HAP-1 (cell line): ENCODE results near the gene RBM12.

Experiments
- DNase-seq, 2 experiments: peaks; one replicate each; pipeline ENCODE4 v3.0.0-alpha.2; 2016 to 2020; ENCODE audit warnings: low spot score in 2 of 2
- H3K27me3 ChIP-seq: fragments of 250-450 bp; sonication (Bioruptor Pico); 2 replicates; pipeline ENCODE4 v1.5.1; 2020; ENCODE audit warnings: low read depth, mild to moderate bottlenecking, moderate library complexity
- H3K36me3 ChIP-seq: fragments of 250-450 bp; sonication (Bioruptor Pico); replicated peaks from 2 replicates; pipeline ENCODE4 v1.5.1; 2020; ENCODE audit warnings: mild to moderate bottlenecking
- H3K4me1 ChIP-seq: fragments of 250-450 bp; sonication (Bioruptor Pico); 2 replicates; pipeline ENCODE4 v1.5.1; 2020; ENCODE audit warnings: mild to moderate bottlenecking
- H3K4me3 ChIP-seq: fragments of 250-450 bp; sonication (Bioruptor Pico); 2 replicates; pipeline ENCODE4 v1.5.1; 2020; ENCODE audit warnings: mild to moderate bottlenecking, moderate library complexity
- H3K9me3 ChIP-seq: fragments of 250-450 bp; sonication (Bioruptor Pico); 2 replicates; pipeline ENCODE4 v1.5.1; 2020; ENCODE audit warnings: mild to moderate bottlenecking, moderate library complexity
- in situ Hi-C: fragments of 300-500 bp; cut with MboI; formaldehyde crosslinking; loops from 3 replicates; pipeline ENCODE4 v1.14.3; 2020; ENCODE audit warnings: low sequenced_read_pairs, inconsistent platforms, mixed read lengths

RBM12 gene

GRCh38 chr20:35653893-35654292, 10.8 kb downstream of the RBM12 start:
- in situ Hi-C loops: no loop called here
- DNase-seq: no peak
- Histone ChIP-seq H3K27me3 (no peaks in the 10 kb centered on the region), H3K9me3 (no peaks in the 10 kb centered on the region), H3K4me3 (no peak overlapping the region), H3K36me3 (peaks cover 58% of the 10 kb centered on the region), H3K4me1 (peaks cover 2% of the 10 kb centered on the region; the same call in 1 of the 2 replicates)

GRCh38 chr20:35653430-35653734, 11.3 kb downstream of the RBM12 start:
- no peak overlapping the region for H3K4me3 ChIP-seq
- peaks cover 2% of the 10 kb centered on the region; the same call in 1 of the 2 replicates for H3K4me1 ChIP-seq
- no peaks in the 10 kb centered on the region for H3K9me3 ChIP-seq
- in situ Hi-C loops: no loop called here
- peaks cover 58% of the 10 kb centered on the region for H3K36me3 ChIP-seq
- no peak for DNase-seq
- no peaks in the 10 kb centered on the region for H3K27me3 ChIP-seq

DNA sequence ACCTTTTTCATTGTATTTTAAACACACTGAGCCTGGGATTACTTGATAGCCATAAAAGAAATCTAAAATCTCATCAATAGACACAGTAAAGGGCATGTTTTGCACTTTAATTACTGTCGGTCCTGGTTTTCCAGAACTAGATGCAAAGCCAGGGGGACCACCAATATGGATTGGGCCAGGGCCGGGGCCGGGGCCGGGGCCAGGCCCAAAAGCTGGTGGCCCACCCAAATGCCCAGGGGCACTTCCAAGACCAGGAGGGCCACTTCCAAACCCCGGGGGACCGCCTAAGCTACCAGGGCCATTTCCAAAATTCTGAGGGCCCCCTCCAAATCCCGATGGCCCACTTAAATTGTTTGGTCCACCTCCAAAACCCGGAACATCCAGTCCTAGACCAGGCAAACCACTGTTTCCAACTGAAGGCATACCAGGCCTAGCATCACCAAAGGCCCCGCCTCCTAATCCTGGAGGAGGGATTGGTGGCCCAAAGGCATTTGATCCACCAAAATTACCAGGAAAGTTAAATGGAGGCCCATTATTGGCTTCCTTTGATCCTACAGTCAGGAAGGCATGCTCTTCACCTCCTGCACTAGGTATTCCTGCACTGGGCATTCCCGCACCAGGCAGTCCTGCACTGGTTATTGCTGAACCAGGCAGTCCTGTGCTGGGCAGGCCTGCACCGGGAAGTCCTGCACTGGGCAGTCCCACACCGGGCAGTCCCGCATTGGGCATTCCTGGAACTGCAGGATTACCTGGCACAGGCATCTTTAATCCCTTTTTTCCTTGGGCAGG, 11.9 kb downstream of the RBM12 start:
- H3K4me1 ChIP-seq: peaks cover 2% of the 10 kb centered on the region; the same call in 1 of the 2 replicates
- peaks cover 58% of the 10 kb centered on the region for H3K36me3 ChIP-seq
- no peak overlapping the region for H3K4me3 ChIP-seq
- no peak for DNase-seq
- H3K27me3 ChIP-seq: no peaks in the 10 kb centered on the region
- no peaks in the 10 kb centered on the region for H3K9me3 ChIP-seq
- in situ Hi-C loops: no loop called here

- in situ Hi-C loops: no loop called here
- H3K4me1 ChIP-seq: peaks cover 2% of the 10 kb centered on the region; the same call in 1 of the 2 replicates
- no peak for DNase-seq
- no peak overlapping the region for H3K4me3 ChIP-seq
- H3K9me3 ChIP-seq: no peaks in the 10 kb centered on the region
- peaks cover 53% of the 10 kb centered on the region for H3K36me3 ChIP-seq
- H3K27me3 ChIP-seq: no peaks in the 10 kb centered on the region
Observed at GRCh38 chr20:35651958-35652357, 12.7 kb downstream of the RBM12 start.

DNA sequence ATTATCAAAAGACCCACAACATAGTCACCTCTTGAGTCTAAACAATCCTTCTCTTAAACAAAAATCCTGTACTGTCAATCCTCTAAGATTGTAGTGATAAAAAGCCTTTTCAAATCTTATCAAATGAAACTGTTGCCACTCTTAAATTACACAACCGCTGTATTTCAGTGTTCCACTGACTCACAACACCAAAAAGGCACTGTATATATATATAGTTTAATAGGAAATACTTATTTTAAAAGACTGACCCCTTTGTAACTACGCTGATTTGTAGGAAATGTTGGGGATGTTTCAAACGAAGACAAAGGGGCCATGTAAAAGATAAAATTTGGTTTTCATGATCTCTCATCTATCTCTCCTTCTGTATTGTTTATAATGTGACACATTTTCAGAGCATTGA, 14.1 kb downstream of the RBM12 start:
- in situ Hi-C loops: no loop called here
- Histone ChIP-seq H3K4me3 (no peak overlapping the region), H3K9me3 (no peaks in the 10 kb centered on the region), H3K27me3 (no peaks in the 10 kb centered on the region), H3K36me3 (peaks cover 43% of the 10 kb centered on the region), H3K4me1 (peaks cover 2% of the 10 kb centered on the region; the same call in 1 of the 2 replicates)
- no peak for DNase-seq

DNA sequence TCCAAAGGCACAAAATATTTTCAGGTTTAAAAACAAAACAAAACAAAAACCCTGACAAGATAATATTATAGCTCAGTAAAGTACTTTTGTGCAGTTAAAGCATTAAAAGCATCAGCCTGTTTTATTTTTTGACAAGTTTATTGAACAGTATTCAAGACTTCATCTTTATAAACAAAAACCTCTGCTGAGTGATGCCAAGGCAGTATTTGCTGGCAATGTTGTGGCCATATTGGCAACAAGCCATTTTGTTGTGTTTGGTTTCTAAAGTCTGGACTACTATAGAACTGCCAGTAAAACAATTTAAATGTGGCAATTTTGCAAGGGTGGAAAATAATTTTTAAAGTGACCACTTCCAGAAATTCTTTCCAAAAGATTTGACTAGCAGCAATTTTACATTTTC, 15.9 kb downstream of the RBM12 start:
- peaks cover 25% of the 10 kb centered on the region for H3K36me3 ChIP-seq
- H3K27me3 ChIP-seq: no peaks in the 10 kb centered on the region
- peaks cover 2% of the 10 kb centered on the region; the same call in 1 of the 2 replicates for H3K4me1 ChIP-seq
- H3K4me3 ChIP-seq: no peak overlapping the region
- in situ Hi-C loops: no loop called here
- no peaks in the 10 kb centered on the region for H3K9me3 ChIP-seq
- no peak for DNase-seq

DNA sequence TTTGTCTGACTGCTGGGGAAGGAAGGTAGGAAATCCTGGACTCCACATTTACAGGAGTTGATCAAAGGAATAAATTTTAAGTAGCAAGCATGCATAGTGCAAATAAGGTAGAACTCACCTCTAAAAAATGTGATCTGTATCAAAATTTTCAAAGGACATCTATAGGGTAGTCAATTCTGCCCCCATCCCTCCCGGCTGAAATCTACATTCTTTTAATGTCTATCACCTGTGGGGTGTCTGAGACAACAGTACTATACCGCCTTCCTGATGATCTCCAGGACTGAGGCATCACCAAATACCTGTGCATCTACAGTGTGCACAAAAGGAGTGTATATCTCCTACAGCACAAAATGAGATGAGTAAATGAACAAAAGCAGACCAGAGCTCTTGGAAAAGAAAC, 19.9 kb downstream of the RBM12 start:
- Histone ChIP-seq H3K4me3 (no peak overlapping the region), H3K36me3 (0 out of 2 replicates have a peak, but pooled peaks cover 3% of the 10 kb centered on the region), H3K27me3 (no peaks in the 10 kb centered on the region), H3K9me3 (no peaks in the 10 kb centered on the region), H3K4me1 (peaks cover under 1% of the 10 kb centered on the region)
- DNase-seq: no peak
- in situ Hi-C loops: no loop called here

DNA sequence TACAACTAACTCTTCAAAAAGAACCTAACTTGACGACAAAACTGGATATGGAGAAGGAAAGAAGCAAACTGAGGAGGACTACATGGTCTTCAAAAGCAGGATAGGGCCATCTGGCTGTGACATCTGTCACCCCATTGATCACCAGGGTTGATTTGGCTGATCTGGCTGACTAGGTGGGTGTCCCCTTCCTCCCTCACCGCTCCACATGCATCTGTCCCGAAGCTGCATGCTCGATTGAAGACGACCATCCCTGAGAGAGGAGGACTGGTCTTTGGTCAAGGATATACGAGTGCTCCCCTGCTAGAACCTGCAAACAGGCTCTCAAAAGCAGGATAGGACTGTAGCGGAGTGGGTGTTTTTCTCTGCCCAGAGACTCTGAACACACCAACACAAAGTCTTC, 21.7 kb downstream of the RBM12 start:
- in situ Hi-C loops: no loop called here

GRCh38 chr20:35641743-35642142, 23.0 kb downstream of the RBM12 start:
- DNase-seq: no peak
- Histone ChIP-seq H3K36me3 (no peaks in the 10 kb centered on the region), H3K4me1 (peaks cover 15% of the 10 kb centered on the region), H3K27me3 (no peaks in the 10 kb centered on the region), H3K9me3 (no peaks in the 10 kb centered on the region), H3K4me3 (no peak overlapping the region)
- in situ Hi-C loops: no loop called here

More for the DNA sequence above, 21.7 kb downstream of the RBM12 start:
- DNase-seq: no peak
- peaks cover 15% of the 10 kb centered on the region for H3K4me1 ChIP-seq
- H3K9me3 ChIP-seq: no peaks in the 10 kb centered on the region
- no peaks in the 10 kb centered on the region for H3K27me3 ChIP-seq
- H3K4me3 ChIP-seq: no peak overlapping the region
- no peaks in the 10 kb centered on the region for H3K36me3 ChIP-seq

- H3K36me3 ChIP-seq: no peaks in the 10 kb centered on the region
- no peaks in the 10 kb centered on the region for H3K27me3 ChIP-seq
- in situ Hi-C loops: no loop called here
- peaks cover 15% of the 10 kb centered on the region for H3K4me1 ChIP-seq
- H3K4me3 ChIP-seq: no peak overlapping the region
- DNase-seq: no peak
- H3K9me3 ChIP-seq: no peaks in the 10 kb centered on the region
Observed at GRCh38 chr20:35640724-35641123, 24.0 kb downstream of the RBM12 start.

DNA sequence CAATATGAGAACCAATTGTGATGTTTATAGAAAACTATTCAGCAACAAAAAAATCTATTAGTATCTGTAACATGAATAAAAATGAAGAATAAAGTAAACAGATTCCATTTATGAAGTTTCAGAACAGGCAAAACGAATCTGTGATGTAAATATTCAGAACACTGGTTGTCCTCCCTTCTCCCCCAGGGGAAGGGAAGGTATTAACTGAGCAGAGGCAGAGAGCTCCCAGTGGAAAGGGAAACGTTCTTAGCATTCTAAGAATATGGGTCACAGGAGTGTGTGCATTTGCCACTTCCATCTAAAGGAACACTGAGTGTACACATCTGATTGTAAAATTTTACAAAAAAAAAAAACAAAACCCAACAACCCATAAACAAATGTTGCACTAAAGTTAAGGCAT, 25.9 kb downstream of the RBM12 start:
- Histone ChIP-seq H3K36me3 (no peaks in the 10 kb centered on the region), H3K9me3 (no peaks in the 10 kb centered on the region), H3K4me3 (no peak overlapping the region), H3K27me3 (no peaks in the 10 kb centered on the region), H3K4me1 (peaks cover 15% of the 10 kb centered on the region)
- no peak for DNase-seq
- in situ Hi-C loops: no loop called here

DNA sequence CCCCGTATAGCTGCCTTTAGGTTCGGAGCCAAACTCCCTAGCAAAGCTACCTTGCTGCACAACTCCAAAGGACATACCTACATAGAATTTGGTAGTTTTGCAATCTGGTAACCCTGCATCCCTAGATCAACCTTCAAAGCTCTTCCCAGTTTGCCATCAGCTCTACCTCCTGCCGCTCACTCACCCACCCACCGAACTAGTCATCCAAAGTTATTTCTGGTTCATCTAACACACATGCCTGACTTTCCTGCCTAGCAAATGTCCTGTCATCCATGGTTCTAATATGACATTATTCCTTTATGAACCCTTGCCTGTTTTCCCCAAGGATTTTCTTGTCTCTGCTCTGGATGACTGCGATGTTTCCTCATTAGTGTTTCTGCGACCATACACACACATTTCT, 27.4 kb downstream of the RBM12 start:
- H3K27me3 ChIP-seq: no peaks in the 10 kb centered on the region
- no peaks in the 10 kb centered on the region; the same call in 1 of the 2 replicates for H3K36me3 ChIP-seq
- no peak overlapping the region for H3K4me3 ChIP-seq
- DNase-seq: no peak
- H3K4me1 ChIP-seq: peaks cover 15% of the 10 kb centered on the region
- in situ Hi-C loops: no loop called here
- no peaks in the 10 kb centered on the region for H3K9me3 ChIP-seq

DNA sequence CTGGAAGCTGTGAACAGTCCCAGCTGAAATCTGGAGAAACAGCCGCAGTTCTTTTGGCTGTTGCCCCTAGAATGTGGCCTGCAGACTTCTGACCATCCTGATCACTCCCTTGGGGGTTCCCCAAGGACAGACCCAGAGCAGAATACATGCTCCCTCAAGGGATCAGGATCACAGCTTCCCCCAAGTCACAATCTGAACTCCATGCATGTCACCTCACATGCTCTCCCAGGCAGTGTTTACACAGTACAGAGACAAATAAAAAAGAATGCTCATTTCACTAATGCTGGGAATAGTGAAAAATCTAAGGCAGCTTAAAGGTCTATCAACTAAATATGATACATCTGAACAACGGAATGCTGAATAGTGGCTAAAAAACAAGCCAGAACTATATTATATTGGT, 28.6 kb downstream of the RBM12 start:
- Histone ChIP-seq H3K27me3 (no peaks in the 10 kb centered on the region), H3K36me3 (peaks cover 9% of the 10 kb centered on the region), H3K4me1 (peaks cover 15% of the 10 kb centered on the region), H3K4me3 (no peak overlapping the region), H3K9me3 (no peaks in the 10 kb centered on the region)
- in situ Hi-C loops: no loop called here
- no peak for DNase-seq

DNA sequence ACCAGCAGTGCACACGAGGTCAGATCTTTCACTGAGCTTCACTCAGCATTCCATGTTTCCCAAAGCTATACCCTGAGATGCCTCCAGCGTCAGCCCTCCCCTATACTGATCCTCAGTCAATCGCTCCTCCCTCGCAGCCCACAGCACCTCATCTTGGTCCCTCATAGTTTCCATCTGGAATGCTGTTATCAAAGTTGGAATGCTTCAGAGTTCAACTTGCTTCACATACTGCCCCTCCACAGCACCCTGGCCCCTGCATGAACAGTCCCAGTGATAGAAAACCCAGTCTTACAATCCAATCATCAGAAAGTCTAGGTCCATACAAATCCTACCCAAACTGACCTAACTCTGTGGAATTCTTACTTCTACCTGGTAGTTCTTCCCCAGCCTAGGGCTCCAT, 29.0 kb downstream of the RBM12 start:
- in situ Hi-C loops: no loop called here
- DNase-seq: no peak

More for the DNA sequence above, 29.0 kb downstream of the RBM12 start:
- no peak overlapping the region for H3K4me3 ChIP-seq
- H3K9me3 ChIP-seq: no peaks in the 10 kb centered on the region
- peaks cover 15% of the 10 kb centered on the region for H3K4me1 ChIP-seq
- H3K27me3 ChIP-seq: no peaks in the 10 kb centered on the region
- H3K36me3 ChIP-seq: peaks cover 13% of the 10 kb centered on the region
